Measurements from ENCODE around the gene PDHX. TPM values are rescaled to one million over a fixed set of nuclear protein-coding genes. Genes with fewer than 3 reads are reported as not detected.

PDHX gene
- total RNA-seq, 1 donor from 2014 or later = 30.5 TPM

- no peaks in the 10 kb centered on the region for H3K36me3 ChIP-seq (ENCODE audit: control insufficient read depth, insufficient read depth, low read length)
- no peak overlapping the region for H3K4me3 ChIP-seq (ENCODE audit: low read depth, low read length)
- peak; percentile 61 for DNase-seq (ENCODE audit: low read depth)
- TF ChIP-seq CTCF (IDR thresholded peaks at IDR 0.05; ENCODE audit: insufficient read depth, low read length, poor library complexity, severe bottlenecking) = no peak
- no peaks in the 10 kb centered on the region for H3K27me3 ChIP-seq (ENCODE audit: control insufficient read depth, insufficient read depth, low read length)
These were observed 119.5 kb downstream of the PDHX start for GRCh38 chr11:35035894-35036408.

- Histone ChIP-seq H3K36me3 (ENCODE audit: control insufficient read depth, insufficient read depth, low read length) (no peaks in the 10 kb centered on the region), H3K27me3 (ENCODE audit: control insufficient read depth, insufficient read depth, low read length) (no peaks in the 10 kb centered on the region), H3K4me3 (ENCODE audit: low read depth, low read length) (no peak overlapping the region)
- no peak for TF ChIP-seq CTCF (IDR thresholded peaks at IDR 0.05; ENCODE audit: insufficient read depth, low read length, poor library complexity, severe bottlenecking)
- DNase-seq (ENCODE audit: low read depth) = no peak
These were observed 120.2 kb downstream of the PDHX start for GRCh38 chr11:35036639-35037038.

- no peaks in the 10 kb centered on the region for H3K27me3 ChIP-seq (ENCODE audit: control insufficient read depth, insufficient read depth, low read length)
- DNase-seq (ENCODE audit: low read depth) = no peak
- H3K36me3 ChIP-seq (ENCODE audit: control insufficient read depth, insufficient read depth, low read length) = no peaks in the 10 kb centered on the region
- TF ChIP-seq CTCF (IDR thresholded peaks at IDR 0.05; ENCODE audit: insufficient read depth, low read length, poor library complexity, severe bottlenecking) = no peak
- H3K4me3 ChIP-seq (ENCODE audit: low read depth, low read length) = no peak overlapping the region
These were observed 122.0 kb downstream of the PDHX start for GRCh38 chr11:35038211-35038928.

GRCh38 chr11:35039076-35039475, 122.7 kb downstream of the PDHX start:
- no peak overlapping the region for H3K4me3 ChIP-seq (ENCODE audit: low read depth, low read length)
- no peak for TF ChIP-seq CTCF (IDR thresholded peaks at IDR 0.05; ENCODE audit: insufficient read depth, low read length, poor library complexity, severe bottlenecking)
- DNase-seq (ENCODE audit: low read depth) = no peak

GRCh38 chr11:35040221-35040942, 124.0 kb downstream of the PDHX start:
- no peak for DNase-seq (ENCODE audit: low read depth)
- H3K27me3 ChIP-seq (ENCODE audit: control insufficient read depth, insufficient read depth, low read length) = no peaks in the 10 kb centered on the region
- TF ChIP-seq CTCF (IDR thresholded peaks at IDR 0.05; ENCODE audit: insufficient read depth, low read length, poor library complexity, severe bottlenecking) = no peak
- no peaks in the 10 kb centered on the region for H3K36me3 ChIP-seq (ENCODE audit: control insufficient read depth, insufficient read depth, low read length)
- H3K4me3 ChIP-seq (ENCODE audit: low read depth, low read length) = no peak overlapping the region

More at GRCh38 chr11:35039076-35039475, 122.7 kb downstream of the PDHX start:
- Histone ChIP-seq H3K36me3 (ENCODE audit: control insufficient read depth, insufficient read depth, low read length) (no peaks in the 10 kb centered on the region), H3K27me3 (ENCODE audit: control insufficient read depth, insufficient read depth, low read length) (no peaks in the 10 kb centered on the region)

All from kidney epithelial cell (primary cell).